ENCODE measurements around the gene CASZ1.

- TF ChIP-seq, protein P1, sequence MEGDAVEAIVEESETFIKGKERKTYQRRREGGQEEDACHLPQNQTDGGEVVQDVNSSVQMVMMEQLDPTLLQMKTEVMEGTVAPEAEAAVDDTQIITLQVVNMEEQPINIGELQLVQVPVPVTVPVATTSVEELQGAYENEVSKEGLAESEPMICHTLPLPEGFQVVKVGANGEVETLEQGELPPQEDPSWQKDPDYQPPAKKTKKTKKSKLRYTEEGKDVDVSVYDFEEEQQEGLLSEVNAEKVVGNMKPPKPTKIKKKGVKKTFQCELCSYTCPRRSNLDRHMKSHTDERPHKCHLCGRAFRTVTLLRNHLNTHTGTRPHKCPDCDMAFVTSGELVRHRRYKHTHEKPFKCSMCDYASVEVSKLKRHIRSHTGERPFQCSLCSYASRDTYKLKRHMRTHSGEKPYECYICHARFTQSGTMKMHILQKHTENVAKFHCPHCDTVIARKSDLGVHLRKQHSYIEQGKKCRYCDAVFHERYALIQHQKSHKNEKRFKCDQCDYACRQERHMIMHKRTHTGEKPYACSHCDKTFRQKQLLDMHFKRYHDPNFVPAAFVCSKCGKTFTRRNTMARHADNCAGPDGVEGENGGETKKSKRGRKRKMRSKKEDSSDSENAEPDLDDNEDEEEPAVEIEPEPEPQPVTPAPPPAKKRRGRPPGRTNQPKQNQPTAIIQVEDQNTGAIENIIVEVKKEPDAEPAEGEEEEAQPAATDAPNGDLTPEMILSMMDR (IDR thresholded peaks at IDR 0.05), result no peak
- peak; percentile 87 for TF ChIP-seq POLR2AphosphoS5 (IDR thresholded peaks at IDR 0.05)
Measured at GRCh38 chr1:10665930-10666850, 130.3 kb downstream of the CASZ1 start.
